ENCODE measurements around the gene SCFD2. TPM values are rescaled to one million over a fixed set of nuclear protein-coding genes. Genes with fewer than 3 reads are reported as not detected.

Gene SCFD2
- total RNA-seq, 1 experiment from 2014 or later: 12.4 TPM

- TF ChIP-seq ARID4B (CRISPR knock-in tag; IDR thresholded peaks at IDR 0.05; ENCODE audit: borderline replicate concordance) (no peak), NFATC4 (CRISPR knock-in tag; IDR thresholded peaks at IDR 0.05) (no peak)
- TF ChIP-seq, protein P1, sequence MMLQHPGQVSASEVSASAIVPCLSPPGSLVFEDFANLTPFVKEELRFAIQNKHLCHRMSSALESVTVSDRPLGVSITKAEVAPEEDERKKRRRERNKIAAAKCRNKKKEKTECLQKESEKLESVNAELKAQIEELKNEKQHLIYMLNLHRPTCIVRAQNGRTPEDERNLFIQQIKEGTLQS (CRISPR knock-in tag; conservative IDR thresholded peaks at IDR 0.05): no peak
Observed at GRCh38 chr4:53126099-53126498, 239.8 kb downstream of the SCFD2 start (continued).

GRCh38 chr4:53123819-53124218, 242.0 kb downstream of the SCFD2 start:
- DNase-seq (ENCODE audit: low spot score) (no peak), ATAC-seq (no peak)
- Mint-ChIP-seq H3K4me3 (no peak overlapping the region), H3K9me3 (no peaks in the 10 kb centered on the region), H3K27me3 (ENCODE audit: low read depth) (no peaks in the 10 kb centered on the region), H3K27ac (no peak overlapping the region), H3K36me3 (no peaks in the 10 kb centered on the region), H3K4me1 (peaks cover 7% of the 10 kb centered on the region)
- POLR2A ChIA-PET: no interaction called here
- CTCF ChIA-PET: no interaction called here
- TF ChIP-seq RORB (CRISPR knock-in tag; IDR thresholded peaks at IDR 0.05): no peak
- no peak for TF ChIP-seq SOX15 (CRISPR knock-in tag; IDR thresholded peaks at IDR 0.05)
- no peak for TF ChIP-seq ZNF317 (CRISPR knock-in tag; IDR thresholded peaks at IDR 0.05; ENCODE audit: borderline replicate concordance, low read depth)
- TF ChIP-seq, protein P2, sequence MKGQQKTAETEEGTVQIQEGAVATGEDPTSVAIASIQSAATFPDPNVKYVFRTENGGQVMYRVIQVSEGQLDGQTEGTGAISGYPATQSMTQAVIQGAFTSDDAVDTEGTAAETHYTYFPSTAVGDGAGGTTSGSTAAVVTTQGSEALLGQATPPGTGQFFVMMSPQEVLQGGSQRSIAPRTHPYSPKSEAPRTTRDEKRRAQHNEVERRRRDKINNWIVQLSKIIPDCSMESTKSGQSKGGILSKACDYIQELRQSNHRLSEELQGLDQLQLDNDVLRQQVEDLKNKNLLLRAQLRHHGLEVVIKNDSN (CRISPR knock-in tag; IDR thresholded peaks at IDR 0.05): no peak
- no peak for TF ChIP-seq ZNF121 (CRISPR knock-in tag; IDR thresholded peaks at IDR 0.05)
- no peak for TF ChIP-seq ZNF219 (CRISPR knock-in tag; IDR thresholded peaks at IDR 0.05; ENCODE audit: borderline replicate concordance)
- no peak for TF ChIP-seq CDX4 (CRISPR knock-in tag; IDR thresholded peaks at IDR 0.05; ENCODE audit: borderline replicate concordance)
- TF ChIP-seq FOXJ3 (CRISPR knock-in tag; IDR thresholded peaks at IDR 0.05; ENCODE audit: borderline replicate concordance): no peak
- TF ChIP-seq JUN (CRISPR knock-in tag; IDR thresholded peaks at IDR 0.05): no peak
- no peak for TF ChIP-seq HMGXB4 (CRISPR knock-in tag; IDR thresholded peaks at IDR 0.05)
- TF ChIP-seq ZNF281 (CRISPR knock-in tag; IDR thresholded peaks at IDR 0.05): no peak
- no peak for TF ChIP-seq HMGA2 (CRISPR knock-in tag; IDR thresholded peaks at IDR 0.05)
- TF ChIP-seq FOXK1 (CRISPR knock-in tag; IDR thresholded peaks at IDR 0.05): no peak
- no peak for TF ChIP-seq ARID4B (CRISPR knock-in tag; IDR thresholded peaks at IDR 0.05; ENCODE audit: borderline replicate concordance)
- TF ChIP-seq, protein P3, sequence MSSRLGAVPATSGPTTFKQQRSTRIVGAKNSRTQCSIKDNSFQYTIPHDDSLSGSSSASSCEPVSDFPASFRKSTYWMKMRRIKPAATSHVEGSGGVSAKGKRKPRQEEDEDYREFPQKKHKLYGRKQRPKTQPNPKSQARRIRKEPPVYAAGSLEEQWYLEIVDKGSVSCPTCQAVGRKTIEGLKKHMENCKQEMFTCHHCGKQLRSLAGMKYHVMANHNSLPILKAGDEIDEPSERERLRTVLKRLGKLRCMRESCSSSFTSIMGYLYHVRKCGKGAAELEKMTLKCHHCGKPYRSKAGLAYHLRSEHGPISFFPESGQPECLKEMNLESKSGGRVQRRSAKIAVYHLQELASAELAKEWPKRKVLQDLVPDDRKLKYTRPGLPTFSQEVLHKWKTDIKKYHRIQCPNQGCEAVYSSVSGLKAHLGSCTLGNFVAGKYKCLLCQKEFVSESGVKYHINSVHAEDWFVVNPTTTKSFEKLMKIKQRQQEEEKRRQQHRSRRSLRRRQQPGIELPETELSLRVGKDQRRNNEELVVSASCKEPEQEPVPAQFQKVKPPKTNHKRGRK (CRISPR knock-in tag; IDR thresholded peaks at IDR 0.05; ENCODE audit: borderline replicate concordance): no peak
- no peak for TF ChIP-seq ATF1 (CRISPR knock-in tag; IDR thresholded peaks at IDR 0.05)
- TF ChIP-seq, protein P4, sequence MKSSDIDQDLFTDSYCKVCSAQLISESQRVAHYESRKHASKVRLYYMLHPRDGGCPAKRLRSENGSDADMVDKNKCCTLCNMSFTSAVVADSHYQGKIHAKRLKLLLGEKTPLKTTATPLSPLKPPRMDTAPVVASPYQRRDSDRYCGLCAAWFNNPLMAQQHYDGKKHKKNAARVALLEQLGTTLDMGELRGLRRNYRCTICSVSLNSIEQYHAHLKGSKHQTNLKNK (CRISPR knock-in tag; IDR thresholded peaks at IDR 0.05): no peak

All from WTC11 (cell line).